Vagina (tissue), 2 donors: ENCODE measurements around the gene CLDN19.

Experiments
- POLR2A ChIP-seq, 2 donors: fragments of 450-650 bp; IDR thresholded peaks; one replicate each; pipeline ENCODE4 v1.6.1; 2017; ENCODE audit warnings: antibody characterized with exemption in 2 of 2, mild to moderate bottlenecking in 2 of 2, moderate library complexity in 2 of 2
- POLR2AphosphoS5 ChIP-seq, 2 donors: sonication (generic); formaldehyde crosslinking; IDR thresholded peaks; one replicate each; pipeline ENCODE4 v1.9.0; 2017; ENCODE audit warnings: antibody characterized with exemption in 2 of 2, mild to moderate bottlenecking in 2 of 2, low read depth in 1 of 2; ENCODE audit not compliant: insufficient read depth in 1 of 2
- TF ChIP-seq, protein P1 (sequence below), 3 experiments: fragments of 450-650 bp in 2 of 3; fragments of 200-600 bp in 1 of 3; sonication (generic) in 1 of 3; IDR thresholded peaks; one replicate each; pipeline ENCODE4 v1.5.1; 2017 to 2019; ENCODE audit warnings: antibody characterized with exemption in 3 of 3, mild to moderate bottlenecking in 2 of 3, moderate library complexity in 2 of 3

DNA sequence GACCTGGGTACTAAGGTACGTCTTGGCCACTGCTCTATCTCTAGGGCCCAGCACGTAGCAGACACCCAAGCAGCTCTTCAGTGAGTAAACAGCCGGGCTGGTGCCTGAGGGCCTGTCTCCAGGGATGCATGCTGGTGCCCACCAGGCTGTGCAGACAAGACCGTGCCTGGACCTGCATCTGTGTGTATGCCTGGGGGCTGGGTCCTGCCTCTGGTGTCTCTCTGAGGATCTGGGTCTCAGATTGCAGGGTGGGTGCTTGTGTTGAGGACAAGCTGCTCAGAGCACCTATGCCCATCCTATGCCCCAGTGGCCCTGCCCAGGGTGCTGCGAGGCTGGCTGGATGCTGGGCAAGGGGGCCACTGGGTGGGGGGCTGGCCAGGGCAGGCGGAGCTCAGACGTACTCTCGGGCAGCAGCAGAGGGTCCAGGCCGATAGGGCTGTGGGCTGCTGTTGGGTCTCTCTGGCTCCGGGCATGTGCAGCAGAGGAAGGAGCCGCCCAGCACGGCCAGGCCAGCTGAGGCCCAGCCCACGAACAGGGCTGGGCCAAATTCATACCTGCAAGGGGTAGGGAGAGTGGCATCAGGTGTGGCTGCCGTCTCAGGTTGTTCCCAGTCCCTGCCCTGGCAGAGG is 4.4 kb downstream of the CLDN19 start:
- TF ChIP-seq, protein P1, sequence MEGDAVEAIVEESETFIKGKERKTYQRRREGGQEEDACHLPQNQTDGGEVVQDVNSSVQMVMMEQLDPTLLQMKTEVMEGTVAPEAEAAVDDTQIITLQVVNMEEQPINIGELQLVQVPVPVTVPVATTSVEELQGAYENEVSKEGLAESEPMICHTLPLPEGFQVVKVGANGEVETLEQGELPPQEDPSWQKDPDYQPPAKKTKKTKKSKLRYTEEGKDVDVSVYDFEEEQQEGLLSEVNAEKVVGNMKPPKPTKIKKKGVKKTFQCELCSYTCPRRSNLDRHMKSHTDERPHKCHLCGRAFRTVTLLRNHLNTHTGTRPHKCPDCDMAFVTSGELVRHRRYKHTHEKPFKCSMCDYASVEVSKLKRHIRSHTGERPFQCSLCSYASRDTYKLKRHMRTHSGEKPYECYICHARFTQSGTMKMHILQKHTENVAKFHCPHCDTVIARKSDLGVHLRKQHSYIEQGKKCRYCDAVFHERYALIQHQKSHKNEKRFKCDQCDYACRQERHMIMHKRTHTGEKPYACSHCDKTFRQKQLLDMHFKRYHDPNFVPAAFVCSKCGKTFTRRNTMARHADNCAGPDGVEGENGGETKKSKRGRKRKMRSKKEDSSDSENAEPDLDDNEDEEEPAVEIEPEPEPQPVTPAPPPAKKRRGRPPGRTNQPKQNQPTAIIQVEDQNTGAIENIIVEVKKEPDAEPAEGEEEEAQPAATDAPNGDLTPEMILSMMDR (IDR thresholded peaks at IDR 0.05) = no peak
- TF ChIP-seq POLR2A (IDR thresholded peaks at IDR 0.05) (no peak), POLR2AphosphoS5 (IDR thresholded peaks at IDR 0.05; ENCODE audit: insufficient read depth in 1 of 2, low read depth in 1 of 2) (no peak)
